ENCODE data around the gene PRKCB.
"Not testable (repeated sequence)": the region's sequence is repeated elsewhere in the genome, so short reads cannot be mapped to it uniquely, and the experiment has no call there.

The PRKCB gene

DNA sequence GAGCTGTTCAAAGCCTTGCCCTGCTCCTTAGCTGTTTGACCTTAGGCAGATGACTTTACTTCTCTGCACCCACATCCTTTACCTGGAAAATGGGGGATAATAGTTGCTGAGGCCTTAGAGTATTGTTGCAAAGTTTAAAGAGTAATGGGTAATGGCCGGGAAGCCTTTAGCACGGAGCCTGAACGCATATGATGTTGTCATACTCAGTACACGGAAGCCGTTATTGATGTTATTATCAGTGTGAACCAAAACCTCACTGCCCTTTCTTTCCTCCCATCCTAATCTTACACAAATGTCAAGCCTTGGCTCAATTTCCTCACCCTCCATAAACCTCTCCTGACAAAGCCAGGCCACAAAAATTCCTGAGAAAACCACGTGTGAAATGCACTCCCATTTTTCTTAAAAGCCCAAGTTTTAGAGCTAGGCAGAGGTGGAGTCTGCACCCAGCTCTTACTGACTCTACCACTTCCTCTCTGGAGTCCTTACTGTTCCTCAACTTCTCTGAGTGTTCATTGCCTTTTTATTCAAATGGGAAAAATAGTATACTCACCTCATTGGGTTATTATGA lies 353.1 kb downstream of the PRKCB start:
- no peak for DNase-seq

DNA sequence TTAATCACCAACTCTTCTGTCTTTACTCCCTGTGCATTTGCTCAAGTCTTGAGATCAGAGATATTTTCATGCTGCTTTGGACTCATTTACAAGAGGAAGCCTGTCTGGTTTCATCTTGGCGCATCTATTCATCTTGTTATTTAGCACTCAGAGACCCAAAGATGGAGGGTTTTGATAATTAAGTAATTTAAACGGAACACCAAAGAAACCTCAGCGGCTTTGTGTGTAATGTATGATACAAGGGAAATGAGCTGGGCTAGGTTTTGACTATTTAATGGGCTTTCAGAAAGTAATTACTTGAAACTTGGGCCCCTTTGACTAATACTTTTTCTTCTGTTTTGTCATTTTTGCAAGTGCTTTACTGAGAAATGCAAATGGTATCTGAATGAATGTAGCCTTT lies 354.2 kb downstream of the PRKCB start:
- no peak for DNase-seq

DNA sequence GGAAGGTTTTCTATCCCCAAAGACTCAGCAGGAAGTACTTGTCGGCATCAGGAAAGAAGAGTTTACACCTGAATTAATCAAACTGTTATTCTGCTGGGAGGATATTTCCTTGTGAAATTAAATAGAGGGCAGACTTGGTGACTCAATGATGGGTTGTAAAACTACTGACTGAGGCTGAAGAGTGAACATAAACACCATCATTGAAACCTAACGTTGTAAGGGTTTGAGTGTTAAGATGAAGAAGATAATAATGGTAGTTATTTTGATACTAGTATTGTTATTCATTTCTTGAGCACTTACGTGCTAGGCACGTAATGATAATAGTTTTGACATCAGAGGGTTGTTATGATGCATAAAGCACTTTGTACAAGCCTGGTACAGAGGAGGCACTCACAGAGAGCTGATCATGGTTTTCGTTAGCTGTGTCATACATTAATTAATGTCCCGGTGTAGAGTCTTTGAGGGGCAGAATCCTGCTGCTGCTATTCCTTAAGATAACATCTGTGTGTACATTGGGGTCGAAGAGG lies 356.2 kb downstream of the PRKCB start:
- no peak for DNase-seq

DNA sequence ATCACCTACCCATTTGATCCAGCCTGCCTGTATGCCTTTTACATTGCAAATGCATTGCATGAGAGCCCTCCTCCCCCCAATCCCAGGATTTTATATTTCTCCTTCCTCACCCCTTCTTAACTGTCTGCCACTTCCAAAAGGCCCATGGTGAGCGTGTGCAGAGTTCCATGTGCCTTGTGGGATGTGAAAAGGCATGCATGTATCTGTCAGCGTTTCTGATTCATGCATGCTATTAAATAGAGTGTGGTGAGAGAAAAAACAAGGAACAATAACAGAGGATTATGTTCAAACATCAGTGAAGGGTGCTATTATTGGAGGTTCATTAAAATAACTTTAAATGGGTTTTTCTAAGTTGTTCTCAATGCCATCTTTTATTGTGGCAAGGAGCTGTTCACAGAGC lies 359.4 kb downstream of the PRKCB start:
- no peak for DNase-seq

DNA sequence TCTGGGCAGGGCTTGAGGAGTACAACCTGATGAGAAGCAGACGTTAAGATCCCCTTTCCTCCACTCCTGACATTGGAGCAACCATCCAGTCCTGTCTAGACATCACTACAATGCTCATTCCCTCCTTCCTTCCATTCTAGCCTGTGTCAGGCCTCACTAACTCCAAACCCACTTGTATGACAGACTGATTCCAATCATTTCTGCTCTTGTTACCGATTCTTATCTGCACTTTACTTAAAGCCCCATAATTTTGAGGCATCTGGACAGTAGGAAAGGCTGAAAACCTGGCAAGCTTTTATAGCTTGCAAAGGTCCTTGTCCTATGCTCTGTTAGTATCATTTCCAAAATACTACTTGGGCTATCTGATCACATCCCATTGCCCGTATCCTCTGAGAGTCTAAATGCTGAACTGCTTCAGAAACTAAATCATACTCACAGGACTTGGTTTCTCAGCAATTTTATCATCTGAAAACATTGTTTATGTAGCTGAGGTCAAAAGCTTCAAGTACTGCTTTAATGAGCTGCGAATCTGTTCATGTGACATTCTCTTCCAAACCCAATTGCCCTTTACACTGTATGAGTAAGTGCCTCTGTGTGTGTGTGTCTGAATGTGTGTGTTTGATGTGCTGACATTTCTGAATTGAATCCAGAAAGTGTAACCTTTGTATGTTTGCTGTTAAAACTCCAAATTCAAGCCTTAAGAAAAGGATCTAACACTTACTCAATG lies 363.2 kb downstream of the PRKCB start:
- DNase-seq: no peak

DNA sequence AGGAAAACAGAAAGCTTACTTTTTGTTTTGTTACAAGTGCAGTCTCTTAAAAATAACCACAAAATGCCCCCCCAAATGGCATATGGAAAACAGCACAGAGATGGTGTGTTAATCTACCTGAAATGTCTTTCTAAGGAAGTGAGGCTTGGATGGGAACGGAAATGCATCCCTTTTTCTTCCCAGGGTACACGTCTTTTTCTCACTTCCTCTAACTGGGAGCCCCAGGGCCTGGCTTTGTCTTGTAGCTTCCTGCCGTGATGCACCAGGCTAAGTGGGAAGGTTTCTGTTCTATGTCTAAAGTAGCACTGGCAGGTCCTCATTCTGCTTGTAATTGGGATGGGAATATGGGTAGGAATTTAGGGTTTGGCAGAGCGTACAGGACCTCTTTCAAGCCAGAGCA lies 367.9 kb downstream of the PRKCB start:
- no peak for DNase-seq

DNA sequence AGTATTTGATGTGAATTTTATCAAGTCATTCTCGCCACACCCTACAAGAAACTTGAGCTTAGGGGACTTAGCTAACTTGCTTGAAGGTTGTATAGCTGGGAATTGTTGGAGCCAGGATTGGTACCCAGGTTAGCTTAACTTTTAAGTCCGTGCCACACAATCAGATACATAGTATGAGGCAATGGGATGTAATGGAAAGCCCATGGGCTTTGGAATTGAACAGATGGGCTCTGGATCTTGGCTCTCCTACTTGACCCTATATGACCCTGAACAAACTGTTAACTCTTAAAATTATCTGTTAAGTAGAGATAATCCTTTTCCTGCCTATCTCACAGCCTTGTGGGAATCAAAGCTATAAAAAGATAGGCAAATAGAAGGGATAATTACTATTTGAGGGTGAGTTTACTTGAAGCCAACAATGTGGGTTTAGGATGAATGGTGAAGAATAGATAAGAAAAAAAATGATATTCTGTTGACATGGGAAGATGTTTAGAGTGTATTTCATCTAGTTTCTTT lies 368.4 kb downstream of the PRKCB start:
- no peak for DNase-seq

DNA sequence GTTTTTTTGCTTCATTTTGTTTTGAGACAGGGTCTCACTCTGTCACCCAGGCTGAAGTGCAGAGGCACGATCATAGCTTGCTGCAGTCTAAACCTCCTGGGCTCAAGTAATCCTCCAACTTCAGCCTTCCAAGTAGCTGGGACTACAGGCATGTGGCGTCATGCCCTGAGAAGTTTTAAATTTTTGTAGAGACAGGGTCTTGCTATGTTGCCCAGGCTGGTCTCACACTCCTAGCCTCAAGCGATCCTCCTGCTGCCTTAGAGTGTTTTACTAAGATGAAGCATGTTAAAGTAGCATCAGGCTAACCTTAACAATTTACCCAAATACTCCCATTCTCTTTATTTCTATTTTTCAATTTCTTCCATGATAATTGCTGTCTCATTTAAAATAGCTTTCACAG lies 371.1 kb downstream of the PRKCB start:
- DNase-seq: no peak

DNA sequence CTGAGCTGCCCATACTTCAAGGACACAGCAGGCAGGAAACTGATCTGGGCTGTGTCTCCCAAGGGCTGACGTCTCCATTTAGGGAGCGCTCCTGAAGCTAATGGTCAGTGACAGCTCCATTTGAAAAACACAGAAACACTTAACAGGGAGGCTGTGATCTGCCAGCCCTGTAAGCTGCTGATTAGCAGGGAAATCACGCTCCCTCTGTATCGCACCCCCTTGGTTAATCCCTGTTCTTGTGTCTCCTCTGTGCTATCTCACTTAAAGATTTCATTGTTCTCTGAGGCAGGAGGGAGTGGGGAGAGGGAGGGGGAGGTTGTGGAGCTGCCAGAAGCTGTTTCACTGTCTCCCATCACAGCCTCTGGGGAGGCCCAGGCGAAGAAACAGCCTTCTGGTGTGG lies 372.9 kb downstream of the PRKCB start:
- no peak for DNase-seq

DNA sequence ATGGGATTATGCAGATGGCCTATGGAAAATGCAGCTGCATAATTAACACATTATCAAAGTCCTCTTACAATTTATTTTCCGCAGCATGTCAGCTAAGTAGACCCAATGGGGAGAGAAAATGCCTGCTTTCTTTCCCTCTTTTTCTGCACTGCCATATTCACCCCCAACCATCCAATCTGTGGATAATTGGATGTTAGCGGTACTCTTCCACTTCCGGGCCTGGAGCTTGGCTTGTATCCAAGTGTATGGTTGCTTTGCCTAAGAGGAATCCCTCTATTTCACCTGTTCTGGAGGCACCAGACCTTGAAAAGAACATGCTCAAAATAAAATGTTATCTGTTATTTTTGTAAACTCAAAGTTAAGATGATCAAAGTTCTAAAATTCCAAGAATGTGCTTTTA lies 379.2 kb downstream of the PRKCB start:
- no peak for DNase-seq

DNA sequence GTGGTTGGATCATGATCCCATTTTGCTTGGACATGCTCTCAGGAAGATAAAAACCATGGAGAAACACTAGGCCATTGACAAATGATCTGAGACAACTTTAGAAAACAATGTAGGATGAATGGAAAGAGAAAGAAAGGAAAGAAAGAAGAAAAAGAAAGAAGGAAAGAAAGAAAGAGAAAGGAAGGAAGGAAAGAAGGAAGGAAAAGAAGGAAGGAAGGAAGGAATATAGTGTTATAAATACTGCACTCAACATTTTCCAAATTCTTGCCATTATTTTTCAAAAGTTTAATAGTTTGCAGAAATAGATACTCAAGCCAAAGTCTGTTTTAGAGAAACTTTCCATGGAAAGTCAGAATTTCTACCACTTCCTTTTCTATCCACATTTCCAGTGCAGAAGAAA lies 381.2 kb downstream of the PRKCB start:
- no peak for DNase-seq

DNA sequence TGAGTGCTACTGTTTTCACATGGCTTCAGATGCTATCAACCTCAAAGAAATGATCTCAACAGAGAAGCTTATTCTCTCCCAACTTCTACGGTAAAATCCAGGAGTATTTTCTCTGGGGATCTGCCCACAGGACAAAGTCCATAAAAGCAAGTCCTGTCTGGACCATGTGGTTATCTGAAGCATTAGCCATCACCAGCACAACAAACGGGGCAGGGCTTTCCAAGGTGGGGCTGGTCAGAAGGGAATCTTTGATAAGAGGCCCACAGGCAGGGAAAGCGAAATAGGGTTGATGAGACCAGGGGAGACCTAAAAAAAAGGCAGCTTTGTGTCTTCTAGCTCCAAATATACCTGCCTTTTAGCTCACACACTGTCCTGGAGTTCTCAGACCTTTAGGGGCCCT lies 381.7 kb downstream of the PRKCB start:
- DNase-seq: no peak

DNA sequence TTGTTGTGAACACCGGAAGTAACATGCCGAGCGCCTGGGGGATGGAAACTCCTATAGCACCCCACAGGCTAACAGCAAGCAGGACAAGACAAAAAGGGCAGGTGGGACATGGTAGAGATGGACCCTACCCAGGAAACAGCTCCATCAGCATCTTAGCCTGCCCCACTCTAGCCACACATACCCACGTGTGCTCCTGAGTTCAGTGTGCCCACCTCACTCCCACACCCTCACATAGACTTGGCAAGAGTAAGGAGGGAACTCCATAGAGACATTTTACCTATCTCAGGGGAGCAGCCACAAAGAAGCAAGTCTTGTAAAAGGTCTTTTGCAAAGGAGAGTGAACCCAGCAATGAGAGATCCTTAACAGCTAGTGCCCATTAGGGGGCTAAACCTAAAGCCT lies 382.5 kb downstream of the PRKCB start:
- DNase-seq: no peak

DNA sequence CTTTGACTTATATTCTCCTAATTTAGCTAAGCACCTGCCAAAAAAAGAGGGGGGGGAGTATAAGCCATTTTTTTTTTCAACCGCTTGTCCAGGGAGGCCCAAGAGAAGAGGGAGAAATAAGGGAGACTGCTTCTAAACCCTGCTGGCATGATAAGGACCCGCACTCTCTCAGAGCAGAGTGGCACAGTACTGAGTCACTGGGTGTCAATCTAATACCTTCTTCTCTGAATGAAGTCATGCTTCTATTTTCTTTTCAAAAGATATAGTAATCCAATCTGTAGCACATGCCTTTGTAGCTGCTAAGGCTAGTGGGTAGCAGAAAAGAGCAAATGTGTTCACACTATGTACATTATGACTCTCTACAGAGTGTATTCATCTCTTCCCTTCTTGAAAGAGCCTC lies 385.4 kb downstream of the PRKCB start:
- no peak for DNase-seq

DNA sequence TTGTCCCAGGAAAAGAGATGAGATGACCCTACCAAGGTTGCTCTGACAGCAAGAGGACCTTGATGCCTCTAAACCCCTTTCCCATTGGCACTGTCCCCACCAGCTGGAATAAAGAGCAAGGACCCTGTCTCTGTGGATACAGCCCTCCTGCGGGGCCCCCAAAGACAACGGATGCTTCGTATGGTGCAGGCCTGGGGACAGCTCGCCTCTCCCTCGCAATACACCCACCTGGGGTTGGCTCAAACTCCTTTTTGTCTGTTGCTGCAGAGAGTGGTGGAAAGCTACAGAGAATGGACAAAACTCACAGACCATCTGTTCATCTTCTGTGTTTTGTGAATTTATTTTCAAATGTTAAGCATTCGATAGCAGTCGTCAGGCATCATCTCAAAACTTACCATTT lies 392.7 kb downstream of the PRKCB start:
- no peak for DNase-seq

DNA sequence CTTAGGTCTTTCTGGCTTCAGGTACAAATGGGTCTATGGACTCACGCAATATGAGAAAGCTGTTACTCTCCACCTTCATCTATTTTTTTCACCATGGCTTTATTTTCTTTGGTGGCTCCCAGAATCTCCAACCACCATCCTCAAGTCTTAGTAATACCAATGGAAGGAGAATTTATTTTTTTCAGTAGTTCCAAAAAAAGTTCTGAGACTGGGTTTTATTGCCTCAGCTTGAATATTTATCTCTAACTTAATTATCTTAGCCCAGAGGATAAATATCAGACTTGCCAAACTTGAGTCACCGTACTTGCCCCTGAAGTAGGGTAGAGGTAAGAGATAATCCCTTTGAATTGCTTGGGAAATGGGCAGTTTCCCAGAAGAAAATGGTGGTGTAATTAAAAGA lies 397.2 kb downstream of the PRKCB start:
- no peak for DNase-seq

DNA sequence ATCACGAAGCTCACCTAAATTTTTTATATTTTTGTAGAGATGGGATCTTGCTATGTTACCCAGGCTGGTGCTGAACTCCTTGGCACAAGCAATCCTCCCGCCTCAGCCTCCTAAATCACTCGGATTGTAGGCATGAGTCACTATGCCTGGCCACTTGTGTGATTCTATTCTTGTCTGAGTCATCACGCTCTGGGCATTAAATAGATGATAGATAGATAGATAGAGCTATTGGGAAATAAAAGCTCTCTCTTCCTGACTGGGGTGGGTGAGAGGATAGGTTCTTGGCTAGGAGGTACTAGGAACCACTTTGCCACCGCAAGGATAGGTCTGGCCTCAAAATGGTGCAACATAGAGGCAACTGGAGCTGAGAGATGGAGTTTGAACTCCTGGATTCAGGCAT lies 399.0 kb downstream of the PRKCB start:
- no peak for DNase-seq

DNA sequence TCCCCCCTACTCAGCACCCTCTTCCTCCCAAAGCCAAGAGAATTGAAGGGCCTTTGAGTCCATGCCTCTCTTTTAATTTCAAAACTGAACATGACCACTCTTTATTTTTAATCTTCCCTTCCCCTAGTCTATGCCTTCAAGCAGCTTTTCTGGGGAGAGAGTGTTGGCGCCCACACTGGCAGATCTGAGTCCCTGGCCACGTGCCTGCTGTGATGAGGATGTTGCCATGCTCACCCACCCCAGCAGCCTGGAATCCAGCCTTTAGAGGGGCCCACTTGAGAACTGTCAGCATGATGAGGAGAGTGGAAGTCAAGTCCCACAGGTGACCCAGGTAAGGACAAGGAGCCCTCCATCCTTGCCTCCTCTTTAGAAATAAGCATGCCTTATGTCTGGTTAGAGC lies 400.0 kb downstream of the PRKCB start:
- no peak for DNase-seq

DNA sequence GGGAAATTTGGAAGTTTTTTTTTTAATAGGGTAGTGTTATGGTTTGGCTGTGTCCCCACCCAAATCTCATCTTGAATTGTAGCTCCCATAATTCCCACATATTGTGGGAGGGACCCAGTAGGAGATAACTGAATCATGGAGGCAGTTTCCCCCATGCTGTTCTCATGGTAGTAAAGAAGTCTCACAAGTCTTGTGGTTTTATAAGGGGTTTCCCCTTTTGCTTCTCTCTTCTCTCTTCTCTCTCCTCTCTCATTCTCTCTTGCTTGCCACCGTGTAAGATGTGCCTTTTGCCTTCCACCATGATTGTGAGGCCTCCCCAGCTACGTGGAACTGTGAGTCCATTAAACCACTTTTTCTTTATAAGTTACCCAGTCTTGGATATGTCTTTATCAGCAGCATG lies 403.1 kb downstream of the PRKCB start:
- DNase-seq: not testable (repeated sequence)

DNA sequence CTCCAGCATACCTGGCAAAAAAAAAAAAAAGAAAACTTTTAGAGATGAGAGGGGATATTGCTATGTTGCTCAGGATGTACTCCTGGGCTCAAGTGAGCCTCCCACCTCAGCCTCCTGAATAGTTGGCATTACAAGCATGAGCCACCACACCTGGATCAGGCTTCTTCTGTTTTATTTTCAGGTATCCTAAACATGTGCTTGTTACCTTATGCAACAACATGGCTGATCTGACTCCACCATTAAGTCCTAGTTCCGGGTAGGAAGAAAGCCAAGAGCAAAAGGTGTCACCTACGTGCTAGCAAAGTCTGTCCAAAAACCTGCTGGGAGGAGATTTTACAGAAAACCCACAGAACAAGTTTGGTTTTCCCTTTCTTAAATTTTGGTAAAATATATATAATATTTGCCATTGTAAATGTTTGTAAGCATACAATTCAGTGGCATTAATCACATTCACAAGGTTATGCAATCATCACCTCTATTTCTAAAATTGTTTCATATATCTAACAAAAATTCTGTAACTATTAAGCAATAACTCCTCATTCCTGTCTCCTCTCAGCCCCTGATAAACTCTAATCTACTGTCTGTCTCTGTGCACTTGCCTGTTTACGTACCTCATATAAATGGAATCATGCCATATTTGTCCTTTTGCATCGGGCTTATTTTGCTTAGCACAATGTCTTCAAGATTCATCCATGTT lies 411.3 kb downstream of the PRKCB start:
- no peak for DNase-seq

DNA sequence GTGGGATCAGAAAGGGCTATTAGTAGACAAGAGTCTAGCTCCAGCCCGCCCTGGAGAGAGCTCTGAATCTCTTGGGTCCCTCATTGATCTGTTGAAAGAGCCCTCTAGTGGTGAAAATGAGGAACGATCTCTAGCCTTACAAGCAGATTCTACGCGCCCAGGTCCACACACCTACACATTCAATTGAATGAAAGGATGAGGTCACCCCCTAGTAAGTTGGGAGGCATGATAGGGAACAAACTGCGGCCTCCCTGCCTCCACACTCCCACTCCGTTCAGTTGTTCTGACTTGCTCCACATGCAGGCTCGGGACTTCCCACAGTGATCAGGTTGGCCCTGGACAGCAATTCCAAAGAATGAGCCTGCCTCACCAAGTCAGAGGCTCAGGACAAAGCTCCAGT lies 417.4 kb downstream of the PRKCB start:
- DNase-seq: peak; percentile 2

DNA sequence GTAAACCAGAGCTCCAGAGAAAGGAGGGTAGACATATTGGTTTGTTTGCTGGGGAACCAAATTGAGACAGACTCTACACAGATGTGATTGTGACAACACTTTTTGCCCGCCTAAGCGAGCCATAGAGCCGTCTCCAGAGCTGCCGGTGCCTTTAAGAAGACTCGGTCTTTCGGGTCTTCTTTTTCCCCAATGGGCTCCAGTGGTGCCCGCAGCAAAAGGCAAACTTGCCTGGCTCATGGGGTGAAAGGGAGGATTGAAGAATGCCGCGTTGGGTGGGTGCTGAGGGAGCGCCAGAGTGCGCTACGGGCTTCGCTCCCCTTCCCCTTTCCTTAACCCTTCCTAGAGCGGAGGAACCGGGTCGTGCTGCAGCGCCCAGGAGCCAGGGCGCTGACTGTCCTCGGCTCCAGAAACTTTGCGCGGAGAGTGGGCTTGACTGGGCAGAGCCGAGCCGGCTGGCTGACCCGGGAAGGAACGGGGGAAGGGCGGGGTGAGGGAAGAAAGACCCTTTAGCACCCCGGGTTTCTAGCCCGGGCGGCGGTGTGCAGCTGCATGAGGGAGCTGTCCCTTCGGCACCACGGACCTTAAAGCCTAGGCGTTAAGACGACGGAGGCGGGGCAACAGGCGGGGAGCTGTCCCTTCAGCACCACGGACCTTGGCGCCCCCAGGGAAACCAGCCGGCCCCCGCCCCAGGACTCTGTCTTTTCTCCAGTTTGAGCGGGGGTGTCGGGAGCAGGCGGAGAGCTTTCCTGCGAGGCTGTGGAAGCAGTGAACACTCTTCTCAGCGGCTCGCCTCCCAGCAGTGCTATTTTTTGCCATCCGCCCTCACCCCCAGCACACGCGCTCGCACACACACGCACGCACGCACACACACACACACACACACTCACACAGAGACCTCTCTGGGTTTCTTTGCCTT lies 419.9 kb downstream of the PRKCB start, which contains the start of gene CACNG3:
CACNG3 (plus strand) TSS at position 880 of the 916 bp plus-strand sequence. CDS start 420 bp downstream, outside the sequence.
- DNase-seq: peak; percentile 4
